GM20000 (cell line): ENCODE data around the gene ZCCHC7.

ENCODE experiments used
- DNase-seq: peaks from one replicate; pipeline ENCODE4 v3.0.0; 2012; ENCODE audit warnings: low spot score
- TF ChIP-seq, protein P1 (sequence below): IDR thresholded peaks from 2 replicates; pipeline ENCODE4 v1.5.1; 2012; ENCODE audit warnings: mild to moderate bottlenecking, control low read depth; ENCODE audit errors: extremely low read depth, missing control alignments

Gene ZCCHC7

DNA sequence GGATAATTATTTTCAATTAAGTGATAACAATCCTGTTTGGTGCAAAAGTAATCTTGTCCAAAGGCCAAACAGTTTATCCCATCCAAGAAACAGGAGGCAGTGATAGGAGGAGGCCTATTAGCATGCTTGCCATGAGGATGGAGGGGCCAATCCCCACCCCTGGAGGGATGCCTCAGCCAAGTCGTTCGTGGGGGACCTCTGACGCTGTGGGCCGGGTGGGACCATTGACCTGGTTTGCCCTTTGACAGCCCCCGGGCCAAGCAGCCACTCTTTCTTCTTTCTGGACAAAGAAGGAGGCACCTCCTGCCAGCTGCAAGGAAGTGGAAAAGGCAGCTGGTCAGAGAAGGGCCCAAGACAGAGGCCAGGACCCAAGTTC, 262.6 kb downstream of the ZCCHC7 start:
- TF ChIP-seq, protein P1, sequence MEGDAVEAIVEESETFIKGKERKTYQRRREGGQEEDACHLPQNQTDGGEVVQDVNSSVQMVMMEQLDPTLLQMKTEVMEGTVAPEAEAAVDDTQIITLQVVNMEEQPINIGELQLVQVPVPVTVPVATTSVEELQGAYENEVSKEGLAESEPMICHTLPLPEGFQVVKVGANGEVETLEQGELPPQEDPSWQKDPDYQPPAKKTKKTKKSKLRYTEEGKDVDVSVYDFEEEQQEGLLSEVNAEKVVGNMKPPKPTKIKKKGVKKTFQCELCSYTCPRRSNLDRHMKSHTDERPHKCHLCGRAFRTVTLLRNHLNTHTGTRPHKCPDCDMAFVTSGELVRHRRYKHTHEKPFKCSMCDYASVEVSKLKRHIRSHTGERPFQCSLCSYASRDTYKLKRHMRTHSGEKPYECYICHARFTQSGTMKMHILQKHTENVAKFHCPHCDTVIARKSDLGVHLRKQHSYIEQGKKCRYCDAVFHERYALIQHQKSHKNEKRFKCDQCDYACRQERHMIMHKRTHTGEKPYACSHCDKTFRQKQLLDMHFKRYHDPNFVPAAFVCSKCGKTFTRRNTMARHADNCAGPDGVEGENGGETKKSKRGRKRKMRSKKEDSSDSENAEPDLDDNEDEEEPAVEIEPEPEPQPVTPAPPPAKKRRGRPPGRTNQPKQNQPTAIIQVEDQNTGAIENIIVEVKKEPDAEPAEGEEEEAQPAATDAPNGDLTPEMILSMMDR, result no peak
- DNase-seq, result no peak

DNA sequence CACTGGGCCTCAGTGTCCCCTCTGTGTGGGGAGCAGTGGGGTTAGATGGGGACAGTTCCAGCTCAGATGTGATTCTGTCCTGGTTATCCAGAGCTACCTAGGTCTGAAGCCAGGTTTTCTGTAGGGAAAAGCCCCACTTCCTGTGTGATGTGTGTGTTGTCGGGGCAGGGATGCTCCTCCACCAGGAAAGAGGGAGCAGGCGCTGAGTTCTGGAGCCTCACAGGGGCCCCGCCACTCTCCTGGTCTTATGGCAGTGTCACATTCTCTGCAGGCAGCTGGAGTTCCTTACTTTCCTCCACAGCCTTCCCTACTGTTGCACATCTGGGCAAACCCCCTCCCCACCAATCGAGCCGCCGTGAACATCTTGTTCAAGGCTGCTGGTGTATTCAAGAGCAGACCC, 263.0 kb downstream of the ZCCHC7 start:
- DNase-seq, result no peak
- TF ChIP-seq, protein P1, result no peak

DNA sequence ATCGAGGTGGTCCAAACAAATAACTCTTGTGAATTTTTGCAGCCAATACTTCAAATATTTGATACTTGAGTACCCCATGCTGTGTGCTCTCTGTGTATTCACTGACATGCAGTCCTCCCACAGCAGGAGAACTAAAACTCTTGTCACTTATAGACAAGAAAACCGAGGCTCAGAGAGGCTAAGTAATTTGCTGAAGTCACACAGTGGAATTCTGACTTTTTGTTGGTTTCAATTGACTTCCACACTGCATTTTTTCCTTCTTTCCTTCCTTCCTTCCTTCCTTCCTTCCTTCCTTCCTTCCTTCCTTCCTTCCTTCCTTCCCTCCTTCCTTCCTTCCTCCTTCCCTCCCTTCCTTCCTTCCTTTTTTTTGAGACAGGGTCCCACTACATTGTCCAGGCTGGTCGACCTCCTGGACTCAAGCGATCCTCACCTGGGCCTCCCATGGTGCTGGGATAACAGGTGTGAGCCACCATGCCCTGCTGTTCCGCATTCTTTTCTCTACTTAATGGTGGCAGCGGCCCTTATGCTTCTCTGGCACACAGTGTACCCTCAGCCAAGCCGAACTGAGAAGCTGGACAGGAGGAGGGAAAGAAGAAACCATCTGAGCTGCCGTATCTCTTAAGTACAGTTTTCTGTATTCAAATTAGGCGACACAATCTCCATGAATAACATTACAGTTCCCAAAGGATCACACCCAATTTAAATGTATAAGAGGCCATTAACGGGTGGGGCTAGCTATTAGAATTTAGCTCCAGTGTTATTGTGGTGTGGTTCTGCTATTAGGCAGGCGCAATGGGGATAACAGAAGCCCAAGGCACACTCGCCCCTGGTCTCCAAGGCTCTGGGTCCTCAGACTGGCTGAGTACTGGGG, 263.7 kb downstream of the ZCCHC7 start:
- TF ChIP-seq, protein P1, result no peak
- DNase-seq, result no peak

DNA sequence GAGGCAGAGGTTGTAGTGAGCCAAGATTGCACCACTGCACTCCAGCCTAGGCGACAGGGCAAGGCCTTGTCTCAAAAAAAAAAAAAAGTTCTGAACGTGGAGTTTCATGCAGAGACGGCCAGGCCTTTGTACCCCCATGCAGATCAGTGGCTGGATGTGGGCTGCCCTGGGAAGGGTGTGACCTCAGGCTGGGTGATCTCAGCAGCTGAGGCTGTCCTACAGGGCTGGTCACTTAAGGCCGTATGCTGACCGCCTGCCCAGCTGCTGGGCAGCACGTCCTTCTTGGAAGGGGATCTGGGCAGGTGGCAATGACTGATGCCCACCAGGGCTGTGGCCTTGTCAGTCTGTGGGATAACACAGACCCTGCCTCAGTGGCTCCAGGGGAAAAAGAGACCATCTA, 264.9 kb downstream of the ZCCHC7 start:
- TF ChIP-seq, protein P1, result no peak
- no peak for DNase-seq

DNA sequence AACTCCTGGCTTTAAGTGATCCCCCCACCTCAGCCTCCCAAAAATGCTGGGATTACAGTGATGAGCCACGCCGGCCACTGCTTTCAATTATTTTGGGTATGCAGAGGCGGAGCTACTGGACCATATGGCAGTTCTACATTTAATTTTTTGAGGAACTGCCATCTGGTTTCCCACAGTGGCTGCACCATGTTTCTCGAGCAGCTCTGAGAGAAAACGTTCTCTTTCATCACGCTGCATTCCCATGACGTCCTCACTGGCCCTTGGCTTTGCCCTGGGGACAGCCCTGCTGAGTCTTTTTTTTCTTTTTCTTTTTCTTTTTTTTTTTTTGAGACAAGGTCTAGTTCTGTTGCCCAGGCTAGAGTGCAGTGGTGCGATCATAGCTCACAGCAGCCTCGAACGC, 266.6 kb downstream of the ZCCHC7 start:
- TF ChIP-seq, protein P1, result no peak

DNA sequence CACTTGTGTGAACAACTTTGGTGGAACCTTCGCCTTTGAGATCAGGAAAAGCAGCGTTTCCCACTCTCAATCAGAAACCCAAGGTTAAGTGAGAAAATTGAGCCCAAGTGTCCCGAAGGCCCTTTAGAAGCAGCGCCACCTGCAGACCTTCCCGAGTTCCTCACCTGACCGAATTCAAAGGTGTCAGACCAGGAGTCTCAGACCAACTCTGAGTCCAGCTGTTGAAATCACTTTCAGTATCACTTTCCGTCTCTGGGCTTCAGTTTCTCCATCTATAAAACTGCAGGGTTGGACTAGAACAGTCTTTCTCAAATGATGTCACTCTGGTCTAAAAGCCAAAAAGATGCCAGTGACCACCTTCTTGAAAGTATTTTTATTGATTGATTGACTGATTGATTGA, 270.4 kb downstream of the ZCCHC7 start:
- peak; percentile 73 for DNase-seq
- TF ChIP-seq, protein P1, result peak; percentile 72

More for the DNA sequence above, 266.6 kb downstream of the ZCCHC7 start:
- DNase-seq, result no peak

DNA sequence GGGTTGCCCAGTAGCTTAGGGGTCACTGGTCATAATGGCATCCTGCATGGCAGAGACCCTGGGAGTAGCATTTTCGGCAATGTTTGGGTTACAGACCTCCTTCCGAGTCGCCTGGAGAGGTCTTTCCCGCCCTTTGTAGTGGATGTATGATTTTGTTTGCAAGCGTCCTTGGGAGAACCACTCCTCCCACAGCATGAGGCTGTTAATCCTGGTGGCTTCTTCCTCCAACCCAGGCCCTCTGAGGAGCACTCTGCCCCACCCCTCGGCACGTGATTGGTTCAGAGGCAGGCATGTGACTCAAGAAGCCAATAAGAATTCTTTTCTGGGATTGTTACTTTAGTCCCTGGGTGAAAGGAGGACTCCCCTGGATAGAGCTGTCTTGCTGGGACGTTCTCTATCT, 271.9 kb downstream of the ZCCHC7 start:
- TF ChIP-seq, protein P1, result no peak
- no peak for DNase-seq
